Activated T-cell treated with anti-CD3 and anti-CD28 coated beads, Interleukin-2, amount 50 U/mL, for 48 hours (primary cell): ENCODE results near the gene TTC27.

Experiments
- DNase-seq, 2 experiments: peaks; one replicate each; pipeline ENCODE4 v3.0.0-alpha.2; 2020

The TTC27 gene

GRCh38 chr2:32671885-32672533, 44.2 kb downstream of the TTC27 start:
- DNase-seq: no peak

DNA sequence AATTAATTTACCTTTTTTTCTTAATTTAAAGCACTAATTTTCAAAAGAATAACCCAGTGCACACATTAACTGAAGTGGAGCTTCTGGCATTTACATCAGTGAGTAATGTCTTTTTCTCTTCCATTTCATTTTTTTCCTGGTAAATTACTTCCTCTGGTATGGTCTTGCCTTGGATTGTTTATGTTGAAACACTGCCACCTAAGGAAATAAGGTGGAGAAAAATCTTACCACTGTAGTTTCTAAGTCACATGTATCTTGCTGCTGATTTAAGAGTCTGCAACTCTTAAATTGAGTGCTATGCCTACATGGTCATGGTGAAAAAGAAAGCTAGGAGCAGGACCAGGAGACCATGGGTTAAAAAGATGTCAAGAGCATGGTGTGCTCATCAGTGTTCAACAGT, 51.0 kb downstream of the TTC27 start:
- DNase-seq: no peak

DNA sequence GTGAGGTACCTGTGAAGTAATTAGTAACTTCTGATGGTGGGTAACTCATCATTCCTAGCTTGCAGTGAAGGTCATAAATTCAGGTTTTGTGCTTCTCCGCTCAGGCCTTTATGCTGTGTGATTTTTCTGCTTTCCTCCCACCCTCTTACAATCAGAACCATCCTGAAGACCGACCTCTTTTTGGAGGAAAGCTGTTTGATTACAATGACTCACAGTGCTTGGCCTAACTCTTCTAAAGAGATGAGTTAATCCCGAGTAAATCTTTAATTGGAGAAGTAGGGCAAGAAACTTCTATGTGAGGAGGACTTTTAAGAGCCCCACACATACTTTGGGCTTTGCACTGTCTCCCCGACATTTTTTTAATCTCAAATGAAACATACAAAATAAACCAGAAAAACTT, 53.1 kb downstream of the TTC27 start:
- DNase-seq: no peak

DNA sequence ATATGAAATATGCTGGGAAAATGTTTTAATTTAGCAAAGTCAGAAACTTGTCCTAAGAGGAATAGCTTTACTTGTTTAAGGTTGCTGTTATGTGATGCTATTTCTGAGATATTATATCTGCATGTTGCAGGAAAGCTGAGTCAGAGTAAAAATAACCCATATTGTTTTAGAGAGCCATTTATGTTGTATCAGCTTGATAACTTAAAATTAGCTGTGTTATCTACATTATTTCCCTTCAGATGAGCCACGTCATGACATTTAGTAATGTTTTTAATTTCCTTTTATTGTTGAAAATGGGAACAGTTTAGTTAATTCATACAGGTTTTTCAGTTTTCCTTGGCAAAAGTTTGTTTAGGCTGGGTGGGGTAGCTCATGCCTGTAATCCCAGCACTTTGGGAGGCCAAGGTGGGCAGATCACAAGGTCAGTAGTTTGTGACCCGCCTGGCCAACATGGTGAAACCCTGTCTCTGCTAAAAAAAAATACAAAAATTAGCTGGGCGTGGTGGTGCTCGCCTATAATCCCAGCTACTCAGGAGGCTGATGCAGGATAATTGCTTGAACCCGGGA, 55.8 kb downstream of the TTC27 start:
- DNase-seq: no peak

- DNase-seq: no peak
Measured at GRCh38 chr2:32688541-32688940, 60.7 kb downstream of the TTC27 start.

- no peak for DNase-seq
Measured at GRCh38 chr2:32691678-32692077, 63.8 kb downstream of the TTC27 start.

DNA sequence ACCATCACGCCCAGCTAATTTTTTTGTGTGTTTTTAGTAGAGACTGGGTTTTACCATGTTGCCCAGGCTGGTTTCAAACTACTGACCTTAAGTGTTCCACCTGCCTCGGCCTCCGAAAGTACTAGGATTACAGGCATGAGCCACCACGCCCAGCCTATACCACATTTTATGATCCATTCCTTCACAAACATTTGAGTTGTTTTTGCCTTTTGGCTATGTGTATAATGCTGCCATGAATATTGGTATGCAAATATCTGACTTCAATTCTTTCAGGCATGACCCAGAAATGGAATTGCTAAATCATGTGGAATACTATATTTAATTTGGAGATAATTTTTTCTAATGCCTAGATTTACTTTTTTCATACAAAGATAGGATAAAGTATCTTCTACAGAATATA, 68.6 kb downstream of the TTC27 start:
- no peak for DNase-seq

GRCh38 chr2:32697156-32697555, 69.3 kb downstream of the TTC27 start:
- no peak for DNase-seq

DNA sequence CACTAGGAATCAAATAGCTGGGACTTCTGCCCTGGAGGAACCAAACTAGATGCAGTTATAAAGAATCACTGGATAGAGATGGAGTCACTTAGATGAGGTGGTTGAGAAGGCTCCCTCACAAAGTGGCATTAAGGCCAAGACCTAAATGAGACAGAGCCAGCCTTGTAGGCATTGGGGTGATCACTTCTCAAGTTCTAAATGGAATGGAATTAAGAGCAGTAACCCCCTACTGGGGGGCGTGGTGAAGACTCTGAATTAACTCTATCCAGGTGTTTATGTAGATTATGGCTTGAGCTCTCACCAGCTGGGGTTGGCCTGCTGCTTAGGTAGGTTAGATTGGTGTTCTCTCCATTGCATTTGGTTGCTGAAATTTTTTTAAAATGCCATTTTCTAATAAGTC, 71.3 kb downstream of the TTC27 start:
- no peak for DNase-seq

DNA sequence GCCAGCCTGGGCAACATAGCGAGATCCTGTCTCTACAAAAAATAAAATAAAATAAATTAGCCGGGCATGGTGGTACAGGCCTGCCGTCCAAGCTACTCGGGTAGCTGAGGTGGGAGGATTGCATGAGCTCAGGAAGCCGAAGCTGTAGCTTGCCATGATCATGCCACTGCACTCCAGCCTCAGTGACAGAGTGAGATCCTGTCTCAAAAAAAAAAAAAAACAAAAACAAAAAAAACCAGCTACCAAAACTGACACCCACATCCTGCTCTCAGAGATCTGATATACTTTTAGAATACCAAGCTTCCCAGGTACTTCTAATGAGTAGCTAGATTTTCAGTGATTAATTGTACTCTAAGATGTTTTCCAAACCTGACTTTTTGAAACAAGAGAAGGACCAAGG, 74.0 kb downstream of the TTC27 start:
- DNase-seq: no peak

DNA sequence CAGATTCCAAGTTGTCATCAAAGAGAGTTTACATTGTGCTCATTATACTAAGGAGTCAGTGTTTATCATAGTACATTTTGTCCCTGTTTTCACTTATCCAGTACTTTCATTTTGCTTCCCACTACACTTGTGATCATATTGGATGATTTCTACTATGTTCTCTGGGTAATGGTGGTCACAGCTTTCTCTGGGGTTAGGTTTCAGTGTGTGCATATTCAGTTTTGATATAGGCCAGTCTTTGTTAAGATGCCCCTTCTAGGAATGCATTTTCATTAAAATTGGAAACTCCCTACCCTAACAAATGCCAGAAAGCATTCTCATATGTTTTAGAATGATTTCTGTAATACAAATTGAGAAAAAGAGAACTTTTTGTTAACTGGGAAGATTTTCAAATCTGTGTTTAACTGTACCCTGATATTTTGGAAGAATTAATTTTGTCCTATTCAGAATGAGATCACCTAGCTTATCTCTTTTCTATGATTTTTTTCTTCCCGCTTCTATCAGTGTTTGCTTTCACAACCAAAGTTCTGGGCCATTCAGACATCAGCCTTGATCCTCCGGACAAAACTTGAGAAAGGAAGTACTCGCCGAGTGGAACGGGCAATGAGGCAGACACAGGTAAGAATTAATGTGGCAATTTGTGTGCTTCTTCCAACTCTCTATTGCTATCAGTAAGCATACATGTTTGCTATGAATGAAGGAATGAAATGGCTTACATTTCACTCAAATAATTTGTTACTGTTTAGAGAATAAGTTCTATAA, 74.6 kb downstream of the TTC27 start:
- DNase-seq: no peak

DNA sequence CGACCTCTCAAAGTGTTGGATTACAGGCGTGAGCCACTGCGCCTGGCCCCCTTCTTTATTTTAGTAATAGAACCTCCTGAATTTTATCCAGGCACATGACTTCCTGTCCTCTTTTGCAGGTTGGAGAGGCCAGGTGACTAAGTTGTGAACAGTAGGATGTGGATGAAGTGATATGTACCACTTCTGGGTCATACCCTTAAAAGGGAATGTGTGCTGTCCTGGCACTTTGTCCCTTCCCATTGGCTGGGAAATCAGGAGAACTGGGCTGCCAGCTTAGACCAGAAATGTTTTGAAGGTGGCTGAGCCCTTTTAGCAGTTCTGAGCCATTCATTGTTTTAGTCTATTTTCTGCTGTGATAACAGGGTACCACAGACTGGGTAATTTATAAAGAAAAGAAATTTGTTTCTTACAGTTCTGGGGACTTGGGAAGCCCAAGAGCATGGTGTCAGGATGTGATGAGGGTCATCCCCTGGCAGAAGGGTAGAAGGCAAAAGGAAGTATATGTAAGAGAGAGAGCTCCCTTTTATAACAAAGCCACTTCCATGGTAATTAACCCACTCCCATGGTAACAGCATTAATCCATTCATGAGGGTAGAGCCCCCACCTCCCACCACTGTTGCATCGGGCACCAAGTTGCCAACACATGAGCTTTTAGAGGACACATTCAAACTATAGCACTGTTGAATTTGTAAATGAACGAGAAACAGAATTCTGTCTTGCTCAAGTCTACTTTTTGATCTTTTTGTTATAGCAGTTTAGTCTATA, 79.1 kb downstream of the TTC27 start:
- DNase-seq: no peak

DNA sequence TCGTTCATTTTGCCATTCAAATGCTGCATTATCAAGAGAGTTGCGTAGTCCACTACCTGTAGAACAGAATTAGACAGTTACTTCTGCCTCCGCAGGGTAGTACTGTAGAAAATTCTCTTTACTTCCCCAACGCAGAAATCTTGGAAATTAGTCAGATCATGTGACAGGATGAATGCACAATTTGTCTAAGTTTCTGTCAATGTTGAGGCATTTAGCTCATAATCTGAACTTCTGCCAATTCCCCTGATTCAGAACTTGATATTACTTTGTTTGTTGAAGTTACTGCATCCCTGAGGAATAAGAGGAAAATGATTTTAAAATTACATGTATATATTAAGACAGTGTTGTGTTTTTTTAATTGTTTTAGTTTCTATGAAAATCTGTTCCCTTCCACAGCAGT, 83.4 kb downstream of the TTC27 start:
- DNase-seq: no peak

- no peak for DNase-seq
Measured at GRCh38 chr2:32711908-32712501, 84.2 kb downstream of the TTC27 start.

GRCh38 chr2:32712870-32713269, 85.0 kb downstream of the TTC27 start:
- no peak for DNase-seq

DNA sequence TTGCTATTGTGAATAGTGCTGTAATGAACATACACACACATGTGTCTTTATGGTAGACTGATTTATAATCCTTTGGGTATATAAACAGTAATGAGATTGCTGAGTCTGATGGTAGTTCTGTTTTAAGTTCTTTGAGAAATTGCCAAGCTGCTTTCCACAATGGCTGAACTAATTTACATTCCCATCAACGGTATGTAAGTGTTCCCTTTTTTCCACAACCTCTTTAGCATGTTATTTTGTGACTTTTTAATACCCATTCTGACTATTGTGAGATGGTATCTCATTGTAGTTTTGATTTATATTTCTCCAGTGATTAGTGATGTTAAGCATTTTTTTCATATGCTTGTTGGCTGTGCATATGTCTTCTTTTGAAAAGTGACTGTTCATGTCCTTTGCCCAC, 86.7 kb downstream of the TTC27 start:
- no peak for DNase-seq

DNA sequence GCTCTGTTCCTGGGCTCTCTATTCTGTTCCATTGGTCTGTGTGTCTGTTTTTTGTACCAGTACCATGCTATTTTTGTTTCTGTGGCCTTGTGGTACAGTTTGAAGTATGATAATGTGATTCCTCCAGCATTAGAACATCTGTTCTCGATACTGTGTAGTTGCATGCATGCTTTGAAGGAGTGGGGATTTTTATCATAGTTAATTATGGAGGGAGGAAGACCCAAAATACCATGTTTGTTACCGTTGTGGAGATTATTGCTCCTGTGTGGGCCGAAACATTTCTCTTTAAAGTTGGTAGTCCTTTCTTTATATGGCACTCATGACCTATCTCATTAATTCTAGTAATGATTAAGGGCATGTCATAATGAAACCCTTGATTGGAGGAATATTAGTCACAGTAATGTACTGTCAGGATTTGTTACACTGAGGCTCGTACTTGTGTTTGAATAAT, 87.6 kb downstream of the TTC27 start:
- DNase-seq: no peak

DNA sequence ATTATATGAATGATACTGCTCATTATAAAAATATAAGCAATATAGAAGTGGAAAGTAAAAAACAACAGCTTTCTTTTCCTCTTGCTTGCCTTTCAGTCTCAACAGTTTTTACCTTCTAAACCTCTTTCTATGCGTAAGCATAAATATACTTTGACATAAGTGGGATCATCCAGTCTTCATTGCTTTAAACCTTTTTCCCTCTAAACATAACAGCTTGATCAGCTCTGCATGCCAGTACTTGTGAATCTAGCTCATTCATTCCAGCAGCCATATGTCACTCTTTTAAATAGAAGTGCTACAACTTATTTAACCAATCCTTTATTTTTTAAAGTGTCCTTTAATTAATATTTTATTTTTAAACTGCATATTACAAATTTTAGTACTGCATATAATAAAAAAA, 88.1 kb downstream of the TTC27 start:
- DNase-seq: no peak

GRCh38 chr2:32716598-32716997, 88.7 kb downstream of the TTC27 start:
- DNase-seq: no peak

DNA sequence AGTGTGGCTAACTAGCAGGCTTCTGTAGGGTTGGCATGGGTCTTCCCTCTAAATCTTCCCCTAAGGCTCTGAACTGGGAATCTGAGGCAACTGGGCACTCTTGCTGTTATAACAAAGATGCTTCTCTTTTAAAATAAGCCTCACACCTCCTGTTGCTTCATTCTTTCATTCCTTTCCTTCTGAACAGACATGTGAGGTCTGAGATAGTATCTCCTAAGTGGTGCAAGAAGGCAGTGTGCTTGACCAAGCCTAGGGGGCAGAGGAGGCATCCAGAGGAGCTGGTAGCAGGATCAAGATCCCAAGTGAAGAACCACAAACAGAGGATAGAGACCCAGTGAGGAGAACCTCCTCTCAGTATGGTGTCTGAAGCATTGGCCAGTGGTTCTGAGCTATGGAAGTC, 90.9 kb downstream of the TTC27 start:
- DNase-seq: no peak

GRCh38 chr2:32719430-32719829, 91.6 kb downstream of the TTC27 start:
- DNase-seq: no peak

DNA sequence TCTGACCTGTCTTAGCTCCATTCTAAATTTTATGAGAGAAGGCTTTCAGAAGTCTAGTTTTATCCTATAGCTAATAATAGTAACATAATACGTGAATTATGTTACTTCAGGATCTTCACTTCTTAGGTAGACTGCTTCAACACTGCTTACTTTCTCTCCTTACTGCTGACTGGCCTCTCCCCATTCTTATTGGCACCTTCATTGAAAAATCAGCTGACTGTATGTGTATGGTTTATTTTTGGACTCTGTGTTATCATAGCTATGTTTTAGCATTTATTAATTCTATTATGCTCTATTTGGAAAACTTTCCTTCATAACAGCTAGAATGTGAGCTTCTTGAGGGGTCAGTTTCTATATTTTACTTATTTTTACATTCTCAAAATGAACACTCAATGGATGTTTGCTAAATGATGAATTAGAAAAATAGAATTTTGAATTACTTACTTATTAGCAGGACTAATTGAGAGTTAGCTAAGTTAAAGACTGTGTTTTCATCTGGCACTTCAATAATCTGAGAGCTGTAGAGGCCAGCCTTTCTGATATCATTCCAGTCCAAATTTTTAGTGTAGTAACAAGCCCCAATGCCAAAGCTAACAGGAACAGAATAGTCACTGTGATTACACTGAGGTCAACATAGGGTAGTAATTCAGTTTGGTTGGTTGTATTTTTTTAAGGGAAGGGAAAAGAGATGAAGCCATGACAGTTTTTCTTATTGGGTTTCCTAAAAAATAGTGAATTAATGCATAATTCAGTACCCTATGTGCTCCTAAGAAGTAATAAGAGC, 92.3 kb downstream of the TTC27 start:
- no peak for DNase-seq
